Natural killer cell treated with Interleukin-12 subunit alpha and Interleukin-12 subunit beta and Interleukin-15 and Interleukin-18, amount 100 ng/mL, for 72 hours (primary cell): ENCODE measurements around the gene PLA2G3. TPM values are rescaled to one million over a fixed set of nuclear protein-coding genes. Genes with fewer than 3 reads are reported as not detected.

ENCODE experiments used
- ATAC-seq, 2 donors: fragments of 150-1000 bp; cut with Tn5 transposase in 1 of 2; sonication (Bioruptor Pico), chemical (Tn5 transposase) in 1 of 2; 2 replicates each; pipeline ENCODE4 v1.10.0; 2021
- DNase-seq: peaks from one replicate; pipeline ENCODE4 v3.0.0; 2022; ENCODE audit warnings: low spot score
- H3K27ac Mint-ChIP-seq, 2 donors: 1 replicate in 1 of 2; 2 replicates in 1 of 2; pipeline ENCODE4 v1.8.0; 2022; ENCODE audit warnings: mixed read lengths in 2 of 2, mild to moderate bottlenecking in 1 of 2, moderate library complexity in 1 of 2
- H3K27me3 Mint-ChIP-seq, 2 donors: 1 replicate in 1 of 2; 2 replicates in 1 of 2; pipeline ENCODE4 v1.8.0; 2022; ENCODE audit warnings: mixed read lengths in 2 of 2
- H3K36me3 Mint-ChIP-seq: one replicate; pipeline ENCODE4 v1.8.0; 2022; ENCODE audit warnings: mixed read lengths
- H3K4me1 Mint-ChIP-seq, 2 donors: 1 replicate in 1 of 2; 2 replicates in 1 of 2; pipeline ENCODE4 v1.8.0; 2022; ENCODE audit warnings: low read depth in 2 of 2, mixed read lengths in 2 of 2, mild to moderate bottlenecking in 1 of 2
- H3K4me3 Mint-ChIP-seq: one replicate; pipeline ENCODE4 v1.8.0; 2022; ENCODE audit warnings: mixed read lengths
- H3K9me3 Mint-ChIP-seq: 2 replicates; pipeline ENCODE4 v1.8.0; 2022; ENCODE audit warnings: mixed read lengths
- total RNA-seq, 2 donors: library from RNA; stranded (reverse); gene quantifications; one replicate each; pipeline ENCODE4 v1.2.3, GENCODE V29; 2022

The PLA2G3 gene
- total RNA-seq, 2 donors from 2014 or later, result not detected

DNA sequence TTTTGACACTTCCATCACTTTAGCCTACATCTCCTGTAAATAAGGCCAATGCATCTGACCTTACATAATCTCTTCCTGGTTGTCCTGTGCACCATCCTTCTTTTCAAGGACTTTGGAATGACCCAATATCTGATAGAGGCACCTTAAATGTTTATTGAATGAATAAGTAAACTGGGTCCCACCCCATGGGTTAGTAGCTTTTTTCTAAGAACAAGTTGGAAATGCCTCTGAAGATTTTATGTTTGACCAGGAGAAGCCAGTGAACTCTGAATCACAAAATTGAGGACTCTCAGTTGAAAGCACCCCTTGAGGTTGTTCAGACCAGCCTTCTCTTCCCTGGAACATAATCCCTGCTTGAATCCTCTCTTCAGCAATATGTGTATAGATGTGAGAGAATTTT is 21.1 kb upstream of the PLA2G3 start:
- ATAC-seq, result no peak
- H3K4me1 Mint-ChIP-seq, result peaks cover 30 to 41% of the 10 kb centered on the region in 2 donors
- peak overlapping the region; percentile 92 to 98 for H3K27ac Mint-ChIP-seq
- no peaks in the 10 kb centered on the region for H3K9me3 Mint-ChIP-seq
- H3K27me3 Mint-ChIP-seq, result no peaks in the 10 kb centered on the region
- no peak for DNase-seq
- no peaks in the 10 kb centered on the region for H3K36me3 Mint-ChIP-seq
- H3K4me3 Mint-ChIP-seq, result peak overlapping the region; percentile 86

DNA sequence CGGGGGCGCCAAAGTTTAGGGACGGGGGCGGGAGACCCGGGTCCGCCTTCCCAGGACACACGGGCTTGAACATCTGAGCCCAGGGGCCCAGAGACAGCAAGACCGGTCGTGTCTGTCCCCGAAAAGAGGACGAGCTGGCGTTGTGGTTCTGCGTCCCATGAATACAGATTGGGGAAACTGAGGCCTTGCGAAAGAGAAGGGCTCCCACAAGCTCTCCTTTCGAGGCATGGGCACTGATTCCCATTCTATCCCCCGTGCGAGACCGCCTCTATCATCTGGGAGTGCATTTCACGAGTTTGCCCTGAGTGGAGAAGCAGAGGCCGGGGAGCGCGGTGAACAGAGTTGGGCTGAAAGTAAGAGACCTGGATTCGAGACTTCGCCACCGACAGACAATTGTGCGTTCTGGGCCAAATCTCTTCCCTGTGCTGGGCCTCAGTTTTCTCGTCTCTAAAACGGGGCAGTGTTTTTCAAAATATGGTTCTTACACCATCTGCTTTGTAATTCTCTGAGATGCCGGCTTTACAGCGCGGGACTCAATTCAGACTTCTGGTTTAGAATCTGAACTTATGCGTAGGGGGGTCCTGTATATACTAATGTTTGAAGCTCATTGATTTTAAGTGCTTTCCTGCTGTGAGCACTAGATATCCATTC is 20.1 kb upstream of the PLA2G3 start:
- Mint-ChIP-seq H3K27me3 (no peaks in the 10 kb centered on the region), H3K27ac (peak overlapping the region; percentile 92 to 98), H3K4me3 (peak overlapping the region; percentile 86), H3K9me3 (no peaks in the 10 kb centered on the region), H3K36me3 (no peaks in the 10 kb centered on the region), H3K4me1 (peaks cover 26 to 37% of the 10 kb centered on the region in 2 donors)
- DNase-seq (no peak), ATAC-seq (peak; percentile 45 to 52)

DNA sequence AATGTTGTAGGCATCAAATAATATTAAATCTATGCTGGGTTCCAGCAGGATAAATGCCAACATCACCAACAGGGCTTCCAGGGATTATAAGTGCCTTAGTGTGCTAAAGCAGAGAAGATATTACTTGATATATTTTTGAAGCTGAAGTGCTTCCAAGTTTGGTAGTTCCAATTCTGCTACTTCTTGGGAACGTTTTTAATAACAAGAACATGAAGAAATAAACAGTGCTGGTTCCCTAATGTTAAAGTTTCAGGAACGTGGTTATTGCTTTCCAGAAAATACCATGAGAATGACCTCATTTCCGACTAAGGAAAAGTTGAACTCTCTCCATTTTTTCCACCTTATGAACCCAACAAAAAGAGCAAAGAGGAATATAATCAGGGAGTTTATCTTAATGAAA is 15.1 kb upstream of the PLA2G3 start:
- Mint-ChIP-seq H3K9me3 (no peaks in the 10 kb centered on the region), H3K27ac (no peak overlapping the region), H3K36me3 (no peaks in the 10 kb centered on the region), H3K4me3 (no peak overlapping the region), H3K27me3 (no peaks in the 10 kb centered on the region), H3K4me1 (peaks cover 4 to 8% of the 10 kb centered on the region in 2 donors)
- DNase-seq (no peak), ATAC-seq (no peak)

DNA sequence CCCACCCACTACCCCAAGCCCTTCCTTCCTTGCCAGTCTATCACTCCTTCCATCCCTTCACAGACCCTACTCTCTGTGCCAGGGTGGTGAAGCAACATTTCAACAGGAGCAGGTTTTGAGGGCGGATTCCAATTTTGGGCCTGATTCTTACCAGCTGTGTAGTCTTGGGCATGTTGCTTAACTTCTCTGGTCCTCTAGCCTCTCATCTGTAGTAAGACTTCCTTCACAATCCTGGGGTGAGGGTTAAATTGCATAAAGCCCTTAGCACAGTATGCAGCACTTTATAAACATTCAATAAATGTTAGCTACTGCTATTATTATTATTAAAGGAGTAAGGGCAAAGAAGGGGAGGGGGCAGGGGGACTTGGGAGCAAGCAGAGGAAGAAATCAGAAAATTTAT is 14.7 kb upstream of the PLA2G3 start:
- no peaks in the 10 kb centered on the region for H3K9me3 Mint-ChIP-seq
- H3K36me3 Mint-ChIP-seq, result no peaks in the 10 kb centered on the region
- DNase-seq (no peak), ATAC-seq (no peak)
- no peak overlapping the region for H3K27ac Mint-ChIP-seq
- peaks cover 4 to 8% of the 10 kb centered on the region in 2 donors for H3K4me1 Mint-ChIP-seq
- H3K27me3 Mint-ChIP-seq, result no peaks in the 10 kb centered on the region
- H3K4me3 Mint-ChIP-seq, result no peak overlapping the region

DNA sequence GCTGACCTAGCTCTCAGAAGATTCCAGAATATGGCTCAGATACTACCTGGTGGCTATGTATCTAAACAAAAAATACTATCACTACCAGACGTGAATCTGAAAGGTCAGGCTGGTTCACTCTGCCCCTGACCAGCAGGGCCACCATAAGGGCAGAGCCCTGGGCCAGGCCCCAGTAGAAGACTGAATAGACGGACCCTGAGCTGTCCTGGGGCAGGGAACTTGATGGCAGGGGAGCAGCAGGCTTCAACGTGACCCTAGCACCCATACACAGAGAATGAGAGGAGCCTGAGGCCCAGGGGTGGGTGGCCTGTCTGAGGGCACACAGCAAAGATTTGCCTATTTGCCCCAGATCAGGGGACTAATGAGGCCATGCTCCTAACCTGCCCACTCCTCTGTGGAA is 13.0 kb upstream of the PLA2G3 start:
- ATAC-seq (peak in 1 of 2 donors; percentile 20), DNase-seq (no peak)
- H3K4me1 Mint-ChIP-seq, result no peaks in the 10 kb centered on the region
- no peaks in the 10 kb centered on the region for H3K27me3 Mint-ChIP-seq
- no peak overlapping the region for H3K27ac Mint-ChIP-seq
- H3K36me3 Mint-ChIP-seq, result no peaks in the 10 kb centered on the region
- H3K9me3 Mint-ChIP-seq, result no peaks in the 10 kb centered on the region
- no peak overlapping the region for H3K4me3 Mint-ChIP-seq

DNA sequence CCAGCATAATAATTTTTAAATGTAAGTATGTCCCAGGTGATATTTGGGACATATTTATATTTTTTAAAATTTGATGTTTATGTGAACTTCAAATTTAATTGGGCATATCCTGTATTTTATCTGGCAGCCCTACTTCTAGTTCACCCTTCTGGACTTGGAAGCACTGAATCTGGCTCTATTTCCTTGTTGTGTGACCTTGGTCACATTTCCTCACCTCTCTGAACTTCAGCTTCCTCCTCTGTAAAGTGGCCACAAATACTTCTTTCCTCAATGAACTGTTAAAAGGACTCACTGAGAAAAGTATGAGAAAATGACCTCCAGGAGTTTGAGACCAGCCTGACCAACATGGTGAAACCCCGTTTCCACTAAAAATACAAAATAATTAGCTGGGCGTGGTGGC is 11.6 kb upstream of the PLA2G3 start:
- DNase-seq (no peak), ATAC-seq (no peak)
- H3K4me1 Mint-ChIP-seq, result no peaks in the 10 kb centered on the region
- H3K36me3 Mint-ChIP-seq, result peaks cover 4% of the 10 kb centered on the region
- H3K9me3 Mint-ChIP-seq, result no peaks in the 10 kb centered on the region
- no peak overlapping the region for H3K4me3 Mint-ChIP-seq
- no peak overlapping the region for H3K27ac Mint-ChIP-seq
- no peaks in the 10 kb centered on the region for H3K27me3 Mint-ChIP-seq

DNA sequence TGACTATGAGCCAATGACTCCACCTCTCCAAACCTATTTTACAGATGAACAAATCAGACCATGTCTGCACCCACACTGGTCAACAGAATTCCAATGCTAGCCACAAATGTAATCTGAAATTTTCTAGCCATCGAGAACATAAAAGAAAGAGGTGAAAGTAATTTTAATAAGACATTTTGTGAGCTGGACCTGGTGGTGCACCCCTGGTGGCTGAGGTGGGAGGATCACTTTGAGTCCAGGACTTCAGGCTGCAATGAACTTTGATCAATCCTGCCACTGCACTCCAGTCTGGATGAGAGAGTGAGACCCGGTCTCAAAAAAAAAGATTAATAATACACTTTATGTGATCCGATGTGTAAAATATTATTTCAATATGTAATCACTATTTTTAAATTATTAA is 10.3 kb upstream of the PLA2G3 start:
- Mint-ChIP-seq H3K9me3 (no peaks in the 10 kb centered on the region), H3K4me1 (no peaks in the 10 kb centered on the region), H3K27me3 (peaks cover 0 to 2% of the 10 kb centered on the region in 2 donors), H3K27ac (no peak overlapping the region), H3K36me3 (peaks cover 6% of the 10 kb centered on the region), H3K4me3 (no peak overlapping the region)
- no peak for ATAC-seq
- DNase-seq, result no peak

DNA sequence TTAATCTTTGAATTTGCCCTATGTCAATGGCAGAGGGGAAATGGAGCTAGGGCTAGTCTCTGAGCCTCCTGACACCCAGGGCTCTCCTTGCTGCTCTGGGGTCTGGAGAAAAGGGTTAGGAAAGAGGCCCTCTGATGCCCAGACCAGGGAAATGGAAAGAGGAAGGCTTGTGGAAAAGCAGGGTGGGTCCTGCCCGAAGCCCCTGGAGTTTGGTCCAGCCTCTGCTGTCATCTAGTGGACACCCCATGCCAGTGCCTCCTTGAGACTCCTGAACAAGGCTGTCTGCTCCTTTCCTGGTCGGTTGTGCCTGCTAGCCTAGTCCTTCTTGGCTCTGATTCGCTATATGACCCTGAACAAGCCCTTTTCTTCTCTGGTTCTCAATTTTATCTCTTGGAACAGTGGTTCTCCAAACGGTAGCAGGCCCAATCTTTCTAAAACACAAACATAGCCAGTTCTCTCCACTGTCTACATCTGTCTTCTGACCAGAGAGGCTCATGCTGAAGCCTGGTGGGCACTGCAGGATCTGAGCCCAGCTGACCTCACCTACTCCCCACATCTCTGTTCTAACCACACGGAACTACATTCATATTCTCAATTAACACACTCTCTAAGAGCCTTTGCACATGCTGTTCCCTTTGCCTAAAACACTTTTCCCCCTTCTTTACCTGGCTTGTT is 8.8 kb upstream of the PLA2G3 start:
- no peak for DNase-seq
- no peak overlapping the region for H3K27ac Mint-ChIP-seq

DNA sequence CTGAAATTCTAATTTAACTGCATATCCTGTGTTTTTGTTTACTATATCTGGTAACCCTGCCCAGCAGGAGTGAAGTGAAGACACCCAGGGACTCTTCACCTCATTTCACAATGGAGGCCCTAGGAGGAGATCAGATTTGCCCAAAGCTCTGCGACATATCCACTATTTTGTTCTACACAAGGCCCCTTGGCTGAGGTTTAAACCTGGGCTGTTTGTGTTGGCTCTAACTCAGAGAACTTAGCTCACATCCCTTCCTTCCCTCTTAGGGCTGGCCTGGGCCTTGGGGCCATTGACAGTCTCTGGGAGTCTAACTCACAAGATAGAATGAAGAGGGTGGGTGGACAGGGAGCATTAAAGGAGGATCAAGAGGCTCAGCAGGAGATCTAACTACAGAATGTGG is 8.2 kb upstream of the PLA2G3 start:
- peaks cover 0 to 5% of the 10 kb centered on the region in 2 donors for H3K27me3 Mint-ChIP-seq
- DNase-seq (no peak), ATAC-seq (no peak)
- H3K9me3 Mint-ChIP-seq, result no peaks in the 10 kb centered on the region
- no peaks in the 10 kb centered on the region for H3K4me1 Mint-ChIP-seq
- H3K4me3 Mint-ChIP-seq, result no peak overlapping the region
- peaks cover 6% of the 10 kb centered on the region for H3K36me3 Mint-ChIP-seq
- no peak overlapping the region for H3K27ac Mint-ChIP-seq

More for the DNA sequence above, 8.8 kb upstream of the PLA2G3 start:
- Mint-ChIP-seq H3K36me3 (peaks cover 6% of the 10 kb centered on the region), H3K4me3 (no peak overlapping the region), H3K4me1 (no peaks in the 10 kb centered on the region), H3K27me3 (peaks cover 0 to 2% of the 10 kb centered on the region in 2 donors), H3K9me3 (no peaks in the 10 kb centered on the region)
- peak in 1 of 2 donors; percentile 67 for ATAC-seq

DNA sequence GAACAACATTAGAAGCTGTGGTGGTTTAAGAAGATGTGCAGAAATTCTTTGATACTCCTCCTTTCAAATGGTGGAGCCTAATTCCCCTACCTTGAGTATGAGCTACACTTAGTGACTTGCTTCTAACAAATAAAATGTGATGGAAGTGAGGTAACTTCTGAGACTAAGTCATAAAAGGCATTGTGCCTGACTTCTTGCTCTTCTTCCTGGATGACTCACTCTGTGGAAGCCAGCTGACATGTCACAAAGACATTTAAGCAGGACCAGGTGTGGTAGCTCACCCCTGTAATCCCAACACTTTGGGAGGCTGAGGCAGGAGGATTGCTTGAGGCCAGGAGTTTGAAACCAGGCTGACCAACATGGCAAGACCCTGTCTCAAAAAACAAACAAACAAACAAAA is 3.9 kb upstream of the PLA2G3 start:
- no peak for ATAC-seq
- no peaks in the 10 kb centered on the region for H3K9me3 Mint-ChIP-seq
- H3K4me1 Mint-ChIP-seq, result no peaks in the 10 kb centered on the region
- no peak overlapping the region for H3K4me3 Mint-ChIP-seq
- peaks cover 0 to 5% of the 10 kb centered on the region in 2 donors for H3K27me3 Mint-ChIP-seq
- H3K36me3 Mint-ChIP-seq, result peaks cover 6% of the 10 kb centered on the region
- peak; percentile 13 for DNase-seq
- no peak overlapping the region for H3K27ac Mint-ChIP-seq

DNA sequence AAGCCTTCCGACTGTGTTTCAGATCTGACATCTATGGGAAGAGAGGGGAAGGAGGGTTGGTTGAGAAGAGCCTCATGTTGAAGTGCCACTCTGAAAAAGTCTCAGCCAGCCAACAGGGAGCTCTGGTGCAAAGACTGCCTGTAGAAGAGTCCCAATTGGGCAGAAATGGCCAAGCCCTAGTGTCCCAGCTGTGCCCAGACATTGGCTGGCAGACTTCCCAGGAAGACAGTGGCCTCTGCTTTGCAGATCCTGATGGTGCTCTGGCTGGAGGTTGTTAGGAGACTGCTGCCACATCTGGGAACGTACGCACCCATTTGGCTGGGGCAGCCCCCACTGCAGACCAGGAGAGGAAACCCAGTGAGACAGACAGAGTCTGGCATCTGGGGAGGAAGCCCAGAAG is 3.2 kb upstream of the PLA2G3 start:
- Mint-ChIP-seq H3K27ac (no peak overlapping the region), H3K27me3 (peaks cover 0 to 5% of the 10 kb centered on the region in 2 donors), H3K36me3 (peaks cover 6% of the 10 kb centered on the region), H3K4me1 (no peaks in the 10 kb centered on the region), H3K4me3 (no peak overlapping the region), H3K9me3 (no peaks in the 10 kb centered on the region)
- peak; percentile 42 for DNase-seq
- no peak for ATAC-seq

DNA sequence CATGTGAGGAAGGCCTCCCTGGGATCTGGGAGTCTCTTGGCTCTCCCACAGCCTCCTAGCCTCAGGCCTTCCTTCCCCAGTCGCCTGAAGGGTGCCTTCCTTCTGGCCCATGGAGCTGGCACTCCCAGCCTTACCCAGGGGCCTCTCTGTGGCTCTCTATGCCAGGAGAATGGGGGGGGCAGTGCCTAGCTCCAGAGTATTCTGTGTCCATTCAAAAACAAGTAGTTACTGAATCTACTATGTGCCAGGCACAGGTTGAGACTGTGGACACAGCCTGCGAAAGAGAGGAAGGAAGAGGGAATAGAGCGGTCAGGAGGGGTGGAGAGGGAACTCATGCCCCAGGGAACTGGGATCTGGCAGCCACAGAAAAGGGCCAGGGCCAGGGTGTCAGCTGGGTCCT is 2.7 kb upstream of the PLA2G3 start:
- Mint-ChIP-seq H3K4me1 (no peaks in the 10 kb centered on the region), H3K4me3 (no peak overlapping the region), H3K27me3 (peaks cover 0 to 5% of the 10 kb centered on the region in 2 donors), H3K9me3 (no peaks in the 10 kb centered on the region), H3K36me3 (peaks cover 6% of the 10 kb centered on the region), H3K27ac (peak overlapping the region in 1 of 2 donors; percentile 78)
- ATAC-seq, result no peak
- no peak for DNase-seq

DNA sequence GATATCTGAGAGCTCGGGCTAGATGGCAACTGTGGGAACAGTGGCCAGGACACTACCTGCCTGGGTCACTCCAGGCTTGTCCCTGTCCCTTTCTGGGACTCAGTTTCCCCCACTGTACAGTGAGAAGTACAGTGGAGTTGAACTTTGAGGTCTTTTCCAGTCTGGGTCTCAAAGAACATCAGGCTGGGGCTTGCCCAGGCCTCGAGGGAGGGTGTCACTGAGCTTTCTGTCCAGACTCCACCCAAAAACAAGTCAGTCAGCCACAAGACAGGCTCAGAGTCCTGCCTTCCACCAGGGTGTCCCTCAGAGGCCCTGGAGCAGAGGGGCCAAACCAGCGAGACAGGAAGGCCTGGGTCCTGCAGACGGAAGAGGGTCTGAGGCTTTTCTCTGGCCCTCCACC is 2.0 kb upstream of the PLA2G3 start:
- ATAC-seq (no peak), DNase-seq (peak; percentile 26)
- H3K4me3 Mint-ChIP-seq, result no peak overlapping the region
- H3K4me1 Mint-ChIP-seq, result no peaks in the 10 kb centered on the region
- peaks cover 0 to 5% of the 10 kb centered on the region in 2 donors for H3K27me3 Mint-ChIP-seq
- peaks cover 6% of the 10 kb centered on the region for H3K36me3 Mint-ChIP-seq
- H3K27ac Mint-ChIP-seq, result peak overlapping the region in 1 of 2 donors; percentile 78
- no peaks in the 10 kb centered on the region for H3K9me3 Mint-ChIP-seq

DNA sequence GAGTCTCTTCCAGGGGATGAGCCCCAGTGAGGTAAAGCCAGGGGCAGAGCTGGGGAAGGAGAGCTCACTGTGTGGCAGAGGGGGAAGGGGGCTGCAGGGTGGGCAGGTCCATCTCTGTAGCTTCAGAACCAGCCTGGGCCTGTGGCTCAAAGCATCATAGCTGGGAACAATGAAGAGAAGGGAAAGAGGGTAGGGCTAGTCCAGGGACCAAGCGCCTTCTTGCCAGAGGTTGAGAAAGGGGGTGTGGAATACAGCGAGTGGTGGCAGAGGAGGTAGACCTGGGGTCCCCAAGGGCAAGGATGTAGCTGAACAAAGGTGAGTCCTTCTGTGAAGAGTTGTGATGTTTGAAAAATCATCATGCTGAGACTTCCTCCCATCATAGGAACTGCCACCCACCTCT is 1.2 kb upstream of the PLA2G3 start:
- Mint-ChIP-seq H3K36me3 (no peaks in the 10 kb centered on the region), H3K4me1 (no peaks in the 10 kb centered on the region), H3K27me3 (peaks cover 0 to 5% of the 10 kb centered on the region in 2 donors), H3K4me3 (no peak overlapping the region), H3K27ac (no peak overlapping the region), H3K9me3 (no peaks in the 10 kb centered on the region)
- DNase-seq, result peak; percentile 44
- ATAC-seq, result no peak
